CD4-positive, alpha-beta T cell (primary cell): Measurements from ENCODE around the gene NYNRIN. TPM values are rescaled to one million over a fixed set of nuclear protein-coding genes. Genes with fewer than 3 reads are reported as not detected.

Experiments
- ATAC-seq: fragments of 200-7000 bp; cut with Tn5 transposase; one replicate; pipeline ENCODE4 v1.10.0; 2022; ENCODE audit warnings: mild to moderate bottlenecking; ENCODE audit not compliant: poor library complexity
- CTCF ChIA-PET: fragments of 350-600 bp; sonication (Branson Sonifier 250); formaldehyde crosslinking; loops from one replicate; lab custom pipeline; 2021; ENCODE audit warnings: antibody characterized with exemption, inconsistent platforms; lab: Charles Lee
- POLR2A ChIA-PET: fragments of 350-600 bp; sonication (Branson Sonifier 250); formaldehyde crosslinking; loops from one replicate; lab custom pipeline; 2021; ENCODE audit warnings: antibody characterized with exemption, inconsistent platforms; lab: Charles Lee
- DNase-seq, 14 experiments: peaks; one replicate each; pipeline ENCODE4 v3.0.0-alpha.2; 2013 to 2020; ENCODE audit warnings: mixed read lengths in 2 of 14
- H3K27ac ChIP-seq, 2 donors: one replicate each; pipeline versions ENCODE4 v1.5.1 to v1.7.0; 2013; ENCODE audit warnings: low read length in 2 of 2, low read depth in 1 of 2, mild to moderate bottlenecking in 1 of 2
- H3K27me3 ChIP-seq, 2 experiments: 1 replicate in 1 of 2; 2 replicates in 1 of 2; pipeline versions ENCODE4 v1.6.1 to v1.7.0; 2013; ENCODE audit warnings: low read length in 2 of 2, control low read depth in 1 of 2, mild to moderate bottlenecking in 1 of 2, moderate library complexity in 1 of 2; ENCODE audit not compliant: insufficient read depth in 2 of 2, control insufficient read depth in 1 of 2
- H3K36me3 ChIP-seq: one replicate; pipeline ENCODE4 v1.6.1; 2013; ENCODE audit warnings: low read length, control low read depth; ENCODE audit not compliant: insufficient read depth
- H3K4me1 ChIP-seq: one replicate; pipeline ENCODE4 v1.6.1; 2013; ENCODE audit warnings: low read length, control low read depth; ENCODE audit not compliant: insufficient read depth
- H3K4me3 ChIP-seq: one replicate; pipeline ENCODE4 v1.5.1; 2013; ENCODE audit warnings: mild to moderate bottlenecking, low read length, moderate library complexity
- H3K9me3 ChIP-seq, 2 experiments: 1 replicate in 1 of 2; 2 replicates in 1 of 2; pipeline versions ENCODE4 v1.6.1 to v1.7.0; 2013; ENCODE audit warnings: low read length in 2 of 2, mild to moderate bottlenecking in 2 of 2, control low read depth in 1 of 2, moderate library complexity in 1 of 2; ENCODE audit not compliant: control insufficient read depth in 1 of 2, insufficient read depth in 1 of 2
- H3K27ac Mint-ChIP-seq: one replicate; pipeline ENCODE4 v1.8.0; 2020; ENCODE audit warnings: mixed read lengths
- H3K27me3 Mint-ChIP-seq: one replicate; pipeline ENCODE4 v1.8.0; 2021; ENCODE audit warnings: mixed read lengths
- H3K36me3 Mint-ChIP-seq: one replicate; pipeline ENCODE4 v1.8.0; 2021; ENCODE audit warnings: low read depth, mixed read lengths
- H3K4me1 Mint-ChIP-seq: one replicate; pipeline ENCODE4 v1.8.0; 2021; ENCODE audit warnings: low read depth, mixed read lengths
- H3K4me3 Mint-ChIP-seq: one replicate; pipeline ENCODE4 v1.8.0; 2020; ENCODE audit warnings: mild to moderate bottlenecking, mixed read lengths
- H3K9me3 Mint-ChIP-seq: one replicate; pipeline ENCODE4 v1.8.0; 2020; ENCODE audit warnings: mixed read lengths
- intact Hi-C, 2 experiments: fragments of 100-400 bp; cut with DNase I in 1 of 2; cut with micrococcal nuclease in 1 of 2; formaldehyde crosslinking; loops; one replicate each; pipeline versions ENCODE4 v1.15.1 to v1.9.0; 2023 to 2025; cut with DNase I, micrococcal nuclease
- total RNA-seq, 174 experiments: library from RNA in 2 of 174; stranded (reverse) in 2 of 174; gene quantifications; one replicate each; pipeline ENCODE4 v1.2.3 and lab custom pipeline; 2021 to 2026
- TF ChIP-seq, protein P1 (sequence below): fragments of 200-600 bp; IDR thresholded peaks from one replicate; pipeline ENCODE4 v1.8.0; 2022; ENCODE audit warnings: antibody characterized with exemption, mild to moderate bottlenecking

NYNRIN gene
- total RNA-seq, 2 experiments from 2014 or later, result 0.08 to 0.25 TPM

DNA sequence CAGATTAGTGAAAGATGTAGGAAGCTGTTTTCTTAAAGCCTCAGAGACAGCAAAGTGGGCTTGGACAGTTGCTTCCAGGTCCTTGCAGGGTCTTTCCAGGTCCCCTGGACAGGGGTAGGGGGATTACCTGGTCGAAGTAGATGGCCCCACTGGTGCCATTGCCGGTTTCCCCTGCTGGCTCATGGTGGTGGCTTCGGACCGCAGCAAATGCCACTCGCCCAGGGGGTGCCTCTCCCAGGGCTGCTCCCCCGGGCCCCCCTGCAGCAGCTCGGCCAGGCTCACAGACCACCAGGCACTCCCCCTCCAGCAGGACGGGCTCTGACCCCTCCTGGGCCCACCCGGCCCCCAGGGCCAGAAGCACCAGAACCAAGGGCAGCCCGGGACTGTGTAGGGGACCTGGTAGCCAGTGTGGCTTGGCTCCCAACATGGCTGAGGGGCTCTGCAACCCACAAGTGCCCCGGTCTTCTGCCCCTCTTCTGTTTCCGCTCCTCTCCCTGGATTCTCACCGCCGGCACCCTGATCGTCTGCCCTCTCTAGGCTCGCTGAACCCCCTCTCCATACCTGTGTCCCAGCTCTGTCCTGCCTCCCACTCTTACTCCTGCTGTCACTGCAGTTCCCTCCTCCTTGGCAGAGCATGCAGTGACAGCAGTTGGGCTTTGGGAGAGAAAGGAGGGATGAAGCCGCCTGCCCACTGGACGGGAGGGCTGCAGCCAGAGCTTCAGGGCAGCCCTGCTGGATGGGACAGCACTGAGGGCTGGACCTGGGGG, 30.0 kb downstream of the NYNRIN start:
- DNase-seq, result no peak
- H3K27ac ChIP-seq, result peak overlapping the region; percentile 87 to 92
- H3K27me3 Mint-ChIP-seq, result no peaks in the 10 kb centered on the region

DNA sequence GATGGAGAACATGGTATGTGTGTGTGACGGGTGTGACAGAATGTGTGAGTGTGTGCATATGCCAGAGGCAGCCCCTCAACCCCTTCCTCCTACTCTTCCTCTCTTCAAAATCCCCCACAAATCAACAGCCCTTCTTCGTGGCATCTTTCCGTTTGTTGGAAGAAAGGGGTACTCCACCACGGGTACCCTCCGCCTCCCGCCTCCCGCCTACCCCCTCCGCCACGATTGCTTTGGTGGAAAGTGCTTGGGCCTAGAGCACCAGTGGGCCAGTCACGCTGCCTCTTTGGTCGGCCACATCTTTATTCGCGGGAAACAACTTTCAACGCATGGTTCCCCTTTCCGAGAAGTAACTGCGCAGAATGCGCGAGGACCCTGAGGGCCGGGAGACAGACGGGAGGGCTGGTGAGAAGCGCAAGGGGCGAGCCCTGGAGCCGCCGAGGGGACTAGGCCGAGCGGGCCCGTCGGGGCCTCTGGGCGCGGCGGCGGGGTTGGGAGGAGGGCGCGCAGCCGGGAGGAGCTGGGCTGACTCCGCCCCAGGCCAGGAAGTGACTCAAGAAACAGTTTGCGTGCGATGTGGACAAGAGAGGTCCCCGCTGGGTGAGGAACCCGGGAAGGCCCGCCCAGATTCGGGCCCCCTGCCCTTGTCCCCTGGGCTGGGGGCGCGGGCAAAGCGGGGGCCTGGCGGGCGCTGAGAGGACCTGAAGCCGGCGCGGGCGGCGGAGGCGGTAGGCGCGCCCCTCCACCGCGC, 30.8 kb downstream of the NYNRIN start, which contains the start of the genes CBLN3 and KHNYN:
Gene CBLN3 (minus strand): TSS at position 274 of the 748 bp plus-strand sequence. CDS start 614 bp downstream, outside the sequence.
Gene KHNYN (plus strand): TSS at position 560 of the 748 bp plus-strand sequence. CDS start 777 bp downstream, outside the sequence.
- peak within 1 kb of the TSS; percentile 92 to 94 for H3K27ac ChIP-seq
- H3K36me3 Mint-ChIP-seq, result peaks cover 36% of the 10 kb centered on the region
- H3K36me3 ChIP-seq, result peaks cover 32% of the 10 kb centered on the region

More for the DNA sequence above, 30.0 kb downstream of the NYNRIN start:
- Mint-ChIP-seq H3K9me3 (no peaks in the 10 kb centered on the region), H3K4me1 (peaks cover 53% of the 10 kb centered on the region), H3K36me3 (peaks cover 29% of the 10 kb centered on the region), H3K27ac (peak overlapping the region; percentile 97), H3K4me3 (peak overlapping the region; percentile 94)
- Histone ChIP-seq H3K9me3 (no peaks in the 10 kb centered on the region), H3K4me1 (peaks cover 67% of the 10 kb centered on the region), H3K4me3 (peak overlapping the region; percentile 80), H3K27me3 (no peaks in the 10 kb centered on the region), H3K36me3 (peaks cover 26% of the 10 kb centered on the region)
- intact Hi-C loops, result loop anchor here in 1 of 2 experiments (1.0 kb wide), 1 partner anchor 13 kb away; the partner anchor contains the start of gene SDR39U1
- ChIA-PET CTCF (no interaction called here), POLR2A (interaction anchor here (0.6 to 10.8 kb wide), 8 partner anchors 10 to 186 kb away, joined by 3 to 270 read pairs (median 20); partner anchors contain the start of genes ADCY4, CIDEB, LTB4R and LTB4R2)
- ATAC-seq, result no peak
- TF ChIP-seq, protein P1, sequence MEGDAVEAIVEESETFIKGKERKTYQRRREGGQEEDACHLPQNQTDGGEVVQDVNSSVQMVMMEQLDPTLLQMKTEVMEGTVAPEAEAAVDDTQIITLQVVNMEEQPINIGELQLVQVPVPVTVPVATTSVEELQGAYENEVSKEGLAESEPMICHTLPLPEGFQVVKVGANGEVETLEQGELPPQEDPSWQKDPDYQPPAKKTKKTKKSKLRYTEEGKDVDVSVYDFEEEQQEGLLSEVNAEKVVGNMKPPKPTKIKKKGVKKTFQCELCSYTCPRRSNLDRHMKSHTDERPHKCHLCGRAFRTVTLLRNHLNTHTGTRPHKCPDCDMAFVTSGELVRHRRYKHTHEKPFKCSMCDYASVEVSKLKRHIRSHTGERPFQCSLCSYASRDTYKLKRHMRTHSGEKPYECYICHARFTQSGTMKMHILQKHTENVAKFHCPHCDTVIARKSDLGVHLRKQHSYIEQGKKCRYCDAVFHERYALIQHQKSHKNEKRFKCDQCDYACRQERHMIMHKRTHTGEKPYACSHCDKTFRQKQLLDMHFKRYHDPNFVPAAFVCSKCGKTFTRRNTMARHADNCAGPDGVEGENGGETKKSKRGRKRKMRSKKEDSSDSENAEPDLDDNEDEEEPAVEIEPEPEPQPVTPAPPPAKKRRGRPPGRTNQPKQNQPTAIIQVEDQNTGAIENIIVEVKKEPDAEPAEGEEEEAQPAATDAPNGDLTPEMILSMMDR, result no peak

More for the DNA sequence above, 30.8 kb downstream of the NYNRIN start, which contains the start of the genes CBLN3 and KHNYN:
- TF ChIP-seq, protein P1, result no peak
- ATAC-seq (peak; percentile 82), DNase-seq (peak; percentile 76 to 95 (median 85))
- Mint-ChIP-seq H3K9me3 (no peaks in the 10 kb centered on the region), H3K4me3 (peak within 1 kb of the TSS; percentile 94), H3K4me1 (peaks cover 54% of the 10 kb centered on the region), H3K27ac (peak within 1 kb of the TSS; percentile 97), H3K27me3 (no peaks in the 10 kb centered on the region)
- intact Hi-C loops, result loop anchor here (1.0 to 10.0 kb wide), 5 partner anchors 13 to 315 kb away; partner anchors contain the start of genes CHMP4A (in 1 of the 2), DCAF11 (in 1 of the 2), MDP1 (in 1 of the 2) and NRL (in 1 of the 2)
- ChIA-PET POLR2A (interaction anchor here (0.8 to 10.8 kb wide), 32 partner anchors 10 to 1335 kb away, joined by 3 to 270 read pairs (median 5); partner anchors contain the start of genes ACIN1, ADCY4, C14orf119 and CHMP4A), CTCF (interaction anchor here (0.7 to 3.3 kb wide), 8 partner anchors 12 to 1127 kb away, joined by 3 to 89 read pairs (median 6); partner anchors contain the start of genes ADCY4, LTB4R, LTB4R2 and TINF2)
- Histone ChIP-seq H3K4me3 (peak within 1 kb of the TSS; percentile 80), H3K4me1 (peaks cover 67% of the 10 kb centered on the region), H3K27me3 (no peaks in the 10 kb centered on the region), H3K9me3 (no peaks in the 10 kb centered on the region)
